ENCODE results near the gene TEX2. TPM values are rescaled to one million over a fixed set of nuclear protein-coding genes. Genes with fewer than 3 reads are reported as not detected.

Gene TEX2
- total RNA-seq, 6 donors from 2014 or later, result 42.3 to 96.1 (median 53.4) TPM

GRCh38 chr17:64270885-64271284 lies 7.8 kb upstream of the TEX2 start:
- Histone ChIP-seq H3K36me3 (no peaks in the 10 kb centered on the region), H3K4me3 (no peak overlapping the region), H3K4me1 (no peaks in the 10 kb centered on the region), H3K27me3 (no peaks in the 10 kb centered on the region), H3K27ac (no peak overlapping the region), H3K9me3 (no peaks in the 10 kb centered on the region)
- DNase-seq, result no peak
- 62 to 64% methylated on average over 6 of the region's 6 CpGs for WGBS, 2 donors
- ATAC-seq (ENCODE audit: low FRiP score in 2 of 2), result no peak
- no peak for TF ChIP-seq POLR2AphosphoS5 (IDR thresholded peaks at IDR 0.05)
- no peak for TF ChIP-seq EP300 (IDR thresholded peaks at IDR 0.05)
- TF ChIP-seq POLR2A (IDR thresholded peaks at IDR 0.05), result no peak
- no peak for TF ChIP-seq CTCF (IDR thresholded peaks at IDR 0.05)

GRCh38 chr17:64269687-64270649 lies 6.9 kb upstream of the TEX2 start:
- 72 to 73% methylated on average over 6 to 7 of the region's 7 CpGs for WGBS, 2 donors
- H3K27ac ChIP-seq, result no peak overlapping the region
- DNase-seq (peak in 1 of 2 donors; percentile 25), ATAC-seq (ENCODE audit: low FRiP score in 2 of 2) (no peak)
- no peaks in the 10 kb centered on the region for H3K27me3 ChIP-seq
- no peak overlapping the region for H3K4me3 ChIP-seq
- no peaks in the 10 kb centered on the region for H3K36me3 ChIP-seq
- TF ChIP-seq CTCF (IDR thresholded peaks at IDR 0.05), result no peak
- TF ChIP-seq POLR2A (IDR thresholded peaks at IDR 0.05), result no peak
- TF ChIP-seq EP300 (IDR thresholded peaks at IDR 0.05), result no peak
- no peak for TF ChIP-seq POLR2AphosphoS5 (IDR thresholded peaks at IDR 0.05)
- H3K4me1 ChIP-seq, result no peaks in the 10 kb centered on the region
- H3K9me3 ChIP-seq, result no peaks in the 10 kb centered on the region

GRCh38 chr17:64264891-64265290 lies 1.8 kb upstream of the TEX2 start:
- no peak for ATAC-seq (ENCODE audit: low FRiP score in 2 of 2)

GRCh38 chr17:64262198-64262999 lies 661 bp downstream of the TEX2 start:
- H3K27me3 ChIP-seq, result no peaks in the 10 kb centered on the region
- peak overlapping the region; percentile 86 to 94 (median 90) for H3K27ac ChIP-seq
- H3K4me1 ChIP-seq, result peaks cover 18 to 35% (median 31%) of the 10 kb centered on the region in 4 donors
- peak; percentile 60 to 89 for DNase-seq
- no peaks in the 10 kb centered on the region for H3K36me3 ChIP-seq
- peak overlapping the region; percentile 80 to 96 (median 90) for H3K4me3 ChIP-seq
- peak; percentile 65 to 66 for ATAC-seq (ENCODE audit: low FRiP score in 2 of 2)
- H3K9me3 ChIP-seq, result no peaks in the 10 kb centered on the region
- 0 to 3% methylated on average over 8 to 39 of the region's 59 CpGs for WGBS, 2 donors
- TF ChIP-seq POLR2AphosphoS5 (IDR thresholded peaks at IDR 0.05), result no peak
- TF ChIP-seq POLR2A (IDR thresholded peaks at IDR 0.05), result no peak
- no peak for TF ChIP-seq CTCF (IDR thresholded peaks at IDR 0.05)
- TF ChIP-seq EP300 (IDR thresholded peaks at IDR 0.05), result no peak

More at GRCh38 chr17:64264891-64265290, 1.8 kb upstream of the TEX2 start:
- H3K4me3 ChIP-seq, result no peak overlapping the region
- H3K4me1 ChIP-seq, result peaks cover 17 to 28% (median 27%) of the 10 kb centered on the region in 4 donors
- no peak overlapping the region for H3K27ac ChIP-seq
- TF ChIP-seq POLR2AphosphoS5 (IDR thresholded peaks at IDR 0.05) (no peak), CTCF (IDR thresholded peaks at IDR 0.05) (no peak), POLR2A (IDR thresholded peaks at IDR 0.05) (no peak), EP300 (IDR thresholded peaks at IDR 0.05) (no peak)
- no peaks in the 10 kb centered on the region for H3K27me3 ChIP-seq
- no peak for DNase-seq
- H3K9me3 ChIP-seq, result no peaks in the 10 kb centered on the region
- 85 to 87% methylated on average over 3 of the region's 3 CpGs for WGBS, 2 donors
- no peaks in the 10 kb centered on the region for H3K36me3 ChIP-seq
